Lower leg skin (tissue), 4 donors: ENCODE data around the gene PSMB10. TPM values are rescaled to one million over a fixed set of nuclear protein-coding genes. Genes with fewer than 3 reads are reported as not detected.

ENCODE experiments used
- DNase-seq, 2 donors: peaks; one replicate each; pipeline ENCODE4 v3.0.0-alpha.2; 2019; ENCODE audit warnings: low spot score in 2 of 2
- H3K4me3 ChIP-seq: fragments of 200-600 bp; sonication (generic); 2 replicates; pipeline ENCODE4 v1.5.1; 2017; ENCODE audit warnings: mild to moderate bottlenecking, low read depth; ENCODE audit not compliant: poor library complexity, severe bottlenecking
- CTCF ChIP-seq, 3 donors: fragments of 450-650 bp; IDR thresholded peaks; one replicate each; pipeline ENCODE4 v1.5.1; 2016; ENCODE audit warnings: antibody characterized with exemption in 3 of 3, mild to moderate bottlenecking in 3 of 3, moderate library complexity in 2 of 3
- POLR2A ChIP-seq, 2 donors: fragments of 450-650 bp; IDR thresholded peaks; one replicate each; pipeline ENCODE4 v1.6.1; 2016 to 2017; ENCODE audit warnings: antibody characterized with exemption in 2 of 2, mild to moderate bottlenecking in 1 of 2, moderate library complexity in 1 of 2
- WGBS, 2 donors: methylation state at CpG; one replicate each; pipeline ENCODE4 v1.1.5; 2018; 5-methylcytosine and 5-hydroxymethylcytosine counted together
- intact Hi-C: fragments of 100-400 bp; cut with DNase I; formaldehyde crosslinking; loops from one replicate; pipeline ENCODE4 v1.15.0; 2023; ENCODE audit warnings: low total_unique reads
- total RNA-seq, 4 donors: library from RNA; depleted of rRNA; stranded (reverse); fragments of >200 nt; gene quantifications; one replicate each; pipeline ENCODE4 v1.1.0, GENCODE V29; 2016

The PSMB10 gene
- total RNA-seq, 4 donors from 2014 or later = 11.4 to 20.4 (median 17.8) TPM

GRCh38 chr16:67927131-67927941, 9.3 kb downstream of the PSMB10 start:
- TF ChIP-seq POLR2A (IDR thresholded peaks at IDR 0.05) = no peak
- TF ChIP-seq CTCF (IDR thresholded peaks at IDR 0.05) = no peak
- no peak for DNase-seq
- H3K4me3 ChIP-seq = no peak overlapping the region
- WGBS, 2 donors = 87 to 91% methylated on average over 22 of the region's 22 CpGs
- intact Hi-C loops = loop anchor here (5.0 to 10.0 kb wide), 2 partner anchors 45 to 103 kb away; partner anchors contain the start of gene NRN1L

- 34 to 58% methylated on average over 13 of the region's 13 CpGs for WGBS, 2 donors
- intact Hi-C loops = loop anchor here (5.0 to 10.0 kb wide), 2 partner anchors 44 to 101 kb away; partner anchors contain the start of gene NRN1L
- peak in 1 of 2 donors; percentile 86 for DNase-seq
- H3K4me3 ChIP-seq = no peak overlapping the region
- no peak for TF ChIP-seq CTCF (IDR thresholded peaks at IDR 0.05)
- no peak for TF ChIP-seq POLR2A (IDR thresholded peaks at IDR 0.05)
Observed at GRCh38 chr16:67926181-67926750, 10.4 kb downstream of the PSMB10 start.

- WGBS, 2 donors = 87 to 94% methylated on average over 10 of the region's 10 CpGs
- no peak for DNase-seq
- TF ChIP-seq POLR2A (IDR thresholded peaks at IDR 0.05) (no peak), CTCF (IDR thresholded peaks at IDR 0.05) (no peak)
- intact Hi-C loops = loop anchor here (10.0 kb wide), 1 partner anchor 100 kb away; no protein-coding TSS in a partner anchor
- no peak overlapping the region for H3K4me3 ChIP-seq
Observed at GRCh38 chr16:67924140-67924906, 12.3 kb downstream of the PSMB10 start.

GRCh38 chr16:67923414-67924116, 13.1 kb downstream of the PSMB10 start:
- H3K4me3 ChIP-seq = no peak overlapping the region
- TF ChIP-seq CTCF (IDR thresholded peaks at IDR 0.05) (no peak), POLR2A (IDR thresholded peaks at IDR 0.05) (no peak)
- intact Hi-C loops = loop anchor here (10.0 kb wide), 1 partner anchor 99 kb away; no protein-coding TSS in a partner anchor
- 57 to 58% methylated on average over 10 of the region's 10 CpGs for WGBS, 2 donors
- no peak for DNase-seq

GRCh38 chr16:67922740-67923139, 13.9 kb downstream of the PSMB10 start:
- WGBS, 2 donors = 38 to 47% methylated on average over 8 of the region's 8 CpGs
- no peak for TF ChIP-seq POLR2A (IDR thresholded peaks at IDR 0.05)
- no peak for TF ChIP-seq CTCF (IDR thresholded peaks at IDR 0.05)
- no peak for DNase-seq
- no peak overlapping the region for H3K4me3 ChIP-seq
- intact Hi-C loops = loop anchor here (10.0 kb wide), 1 partner anchor 98 kb away; no protein-coding TSS in a partner anchor
